ENCODE data around the gene LNX2.

DNA sequence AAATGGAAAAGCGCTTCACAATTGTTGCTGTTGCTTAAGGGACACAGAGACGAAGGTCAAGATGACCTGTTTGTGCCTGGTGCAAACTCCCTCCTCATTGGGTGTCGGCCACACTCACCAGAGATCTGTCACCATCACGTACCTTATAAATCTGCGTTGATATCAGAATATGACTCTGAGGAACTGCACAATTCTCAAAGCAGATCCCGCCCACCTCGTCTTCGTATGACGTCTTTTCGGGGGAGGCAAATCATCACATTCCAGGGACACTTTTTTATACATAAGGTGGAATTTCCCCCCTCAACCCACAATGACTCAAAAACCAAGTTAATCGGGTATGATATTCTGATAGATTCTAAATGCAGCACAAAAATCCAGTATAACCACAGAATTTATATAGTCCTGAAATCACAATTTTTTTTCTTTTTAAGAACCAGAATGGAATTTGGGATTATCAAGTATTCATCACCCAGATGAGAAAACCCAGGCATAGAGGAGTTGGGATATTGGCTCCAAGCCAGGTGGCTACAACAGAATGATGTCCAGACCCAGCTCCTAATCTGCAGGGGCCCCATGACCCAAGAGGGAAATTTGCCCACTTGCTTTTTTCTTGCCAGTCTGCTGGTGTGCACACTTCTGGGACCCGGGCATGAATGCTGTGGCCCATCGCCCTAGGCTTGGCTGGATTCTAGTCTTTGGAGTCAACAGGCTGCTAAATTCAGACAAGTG is 119.4 kb downstream of the LNX2 start:
- no peak for TF ChIP-seq EZH2phosphoT487 (IDR thresholded peaks at IDR 0.05; ENCODE audit: low read depth)
- TF ChIP-seq, protein P1, sequence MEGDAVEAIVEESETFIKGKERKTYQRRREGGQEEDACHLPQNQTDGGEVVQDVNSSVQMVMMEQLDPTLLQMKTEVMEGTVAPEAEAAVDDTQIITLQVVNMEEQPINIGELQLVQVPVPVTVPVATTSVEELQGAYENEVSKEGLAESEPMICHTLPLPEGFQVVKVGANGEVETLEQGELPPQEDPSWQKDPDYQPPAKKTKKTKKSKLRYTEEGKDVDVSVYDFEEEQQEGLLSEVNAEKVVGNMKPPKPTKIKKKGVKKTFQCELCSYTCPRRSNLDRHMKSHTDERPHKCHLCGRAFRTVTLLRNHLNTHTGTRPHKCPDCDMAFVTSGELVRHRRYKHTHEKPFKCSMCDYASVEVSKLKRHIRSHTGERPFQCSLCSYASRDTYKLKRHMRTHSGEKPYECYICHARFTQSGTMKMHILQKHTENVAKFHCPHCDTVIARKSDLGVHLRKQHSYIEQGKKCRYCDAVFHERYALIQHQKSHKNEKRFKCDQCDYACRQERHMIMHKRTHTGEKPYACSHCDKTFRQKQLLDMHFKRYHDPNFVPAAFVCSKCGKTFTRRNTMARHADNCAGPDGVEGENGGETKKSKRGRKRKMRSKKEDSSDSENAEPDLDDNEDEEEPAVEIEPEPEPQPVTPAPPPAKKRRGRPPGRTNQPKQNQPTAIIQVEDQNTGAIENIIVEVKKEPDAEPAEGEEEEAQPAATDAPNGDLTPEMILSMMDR (IDR thresholded peaks at IDR 0.05; ENCODE audit: low read depth, low read length), result no peak
